Uterus (tissue), 2 donors: ENCODE measurements around the gene IL22RA1.

Experiments used
- CTCF ChIP-seq, 4 experiments: fragments of 200-600 bp in 2 of 4; fragments of 450-650 bp in 2 of 4; sonication (generic) in 2 of 4; IDR thresholded peaks; one replicate each; pipeline ENCODE4 v1.5.1; 2016 to 2019; ENCODE audit warnings: antibody characterized with exemption in 4 of 4, mild to moderate bottlenecking in 2 of 4, moderate library complexity in 1 of 4
- POLR2A ChIP-seq, 2 donors: fragments of 450-650 bp; IDR thresholded peaks; one replicate each; pipeline ENCODE4 v1.6.1; 2016; ENCODE audit warnings: antibody characterized with exemption in 2 of 2, mild to moderate bottlenecking in 1 of 2, moderate library complexity in 1 of 2

- no peak for TF ChIP-seq CTCF (IDR thresholded peaks at IDR 0.05)
- no peak for TF ChIP-seq POLR2A (IDR thresholded peaks at IDR 0.05)
Measured at GRCh38 chr1:24092979-24093378, 50.0 kb downstream of the IL22RA1 start.
